Measurements from ENCODE around the gene BRD3.

BRD3 gene

DNA sequence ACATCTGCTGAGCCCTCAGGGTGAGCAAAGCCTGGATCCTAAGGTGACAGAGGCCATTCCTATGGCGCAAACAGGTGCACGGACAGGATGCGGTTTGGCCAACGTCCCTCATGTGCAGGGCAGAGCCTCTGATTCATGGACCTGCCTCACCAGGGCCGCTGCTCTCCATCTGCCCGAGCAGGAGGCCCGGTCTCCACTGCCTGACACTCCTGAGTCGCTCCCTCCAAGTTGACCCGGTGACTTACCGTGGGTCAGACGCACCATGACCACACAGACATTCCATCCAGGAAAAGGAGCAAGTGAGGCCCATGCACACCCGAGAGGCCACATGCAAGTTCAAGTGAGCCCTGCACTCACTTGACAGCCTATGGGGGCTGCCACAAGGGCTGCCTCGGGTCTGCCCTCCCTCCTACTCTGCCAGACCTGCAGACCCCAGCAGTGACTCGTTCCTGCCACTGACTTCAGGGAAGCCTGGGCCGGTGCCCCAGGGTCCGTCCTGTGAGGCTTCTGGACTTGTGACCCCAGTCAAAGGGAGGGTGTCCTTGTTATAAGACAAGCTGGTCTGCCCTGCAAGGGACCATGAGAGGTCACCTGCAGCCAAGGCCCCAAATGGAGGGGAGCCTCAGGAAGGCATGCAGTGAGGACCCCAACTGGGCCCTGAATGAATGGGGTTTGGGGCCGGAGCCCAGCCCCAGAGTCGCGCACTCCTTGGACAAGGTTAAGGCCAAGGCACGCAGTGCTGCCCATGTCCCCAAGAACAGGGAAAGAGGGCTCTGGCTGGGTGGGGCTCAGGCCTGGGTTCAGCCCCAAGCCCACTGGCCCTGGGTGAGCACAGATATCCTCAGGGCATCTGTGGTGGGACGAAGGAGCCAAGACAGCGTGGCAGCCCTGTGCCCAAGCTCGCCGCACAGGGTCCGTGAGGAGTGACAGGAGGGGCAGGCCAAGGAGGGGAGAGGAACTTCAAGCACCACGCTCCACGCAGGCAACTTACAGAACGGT lies 32.5 kb downstream of the BRD3 start:
- DNase-seq, result no peak

DNA sequence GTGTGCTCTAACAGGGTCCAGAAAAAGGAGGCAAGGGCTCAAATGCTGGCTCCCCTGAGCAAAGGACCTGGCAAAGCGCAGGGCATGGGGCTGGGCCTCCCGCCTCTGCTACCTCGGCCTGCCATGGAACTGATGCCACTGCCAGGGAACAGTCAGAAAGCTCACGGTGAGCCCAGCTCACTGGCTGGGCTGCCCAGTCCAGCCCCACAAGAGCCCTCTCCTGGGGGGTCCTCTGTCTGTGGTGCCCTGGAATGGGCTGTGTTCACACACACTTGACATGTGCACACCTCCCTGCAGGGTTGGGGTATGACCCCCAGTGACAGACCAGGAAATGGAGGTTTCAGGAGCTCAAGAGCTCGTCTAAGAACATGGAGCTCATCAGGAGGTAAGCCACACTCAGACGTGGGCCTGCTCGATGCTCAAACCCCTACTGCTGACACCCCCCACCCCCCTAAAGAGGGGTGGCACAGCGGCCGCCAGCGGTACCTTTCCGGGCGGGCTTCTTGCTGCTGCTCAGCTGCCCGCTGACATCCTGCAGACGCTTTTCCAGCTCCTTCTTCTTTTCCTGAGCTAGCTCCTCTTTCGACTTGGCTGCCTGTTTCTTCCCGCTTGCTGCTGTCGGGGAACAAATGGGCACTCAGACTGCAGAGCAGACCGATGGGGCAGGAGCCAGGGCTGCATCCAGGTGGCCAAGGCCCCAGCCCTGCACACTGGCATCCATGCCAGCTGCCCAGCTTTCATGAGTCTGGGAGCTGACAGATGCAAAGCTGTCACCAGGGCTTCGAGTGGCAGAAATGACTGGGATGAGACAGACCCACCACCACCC lies 33.4 kb downstream of the BRD3 start:
- DNase-seq, result no peak

- DNase-seq, result no peak
These were observed 34.2 kb downstream of the BRD3 start for GRCh38 chr9:134033516-134034214.

DNA sequence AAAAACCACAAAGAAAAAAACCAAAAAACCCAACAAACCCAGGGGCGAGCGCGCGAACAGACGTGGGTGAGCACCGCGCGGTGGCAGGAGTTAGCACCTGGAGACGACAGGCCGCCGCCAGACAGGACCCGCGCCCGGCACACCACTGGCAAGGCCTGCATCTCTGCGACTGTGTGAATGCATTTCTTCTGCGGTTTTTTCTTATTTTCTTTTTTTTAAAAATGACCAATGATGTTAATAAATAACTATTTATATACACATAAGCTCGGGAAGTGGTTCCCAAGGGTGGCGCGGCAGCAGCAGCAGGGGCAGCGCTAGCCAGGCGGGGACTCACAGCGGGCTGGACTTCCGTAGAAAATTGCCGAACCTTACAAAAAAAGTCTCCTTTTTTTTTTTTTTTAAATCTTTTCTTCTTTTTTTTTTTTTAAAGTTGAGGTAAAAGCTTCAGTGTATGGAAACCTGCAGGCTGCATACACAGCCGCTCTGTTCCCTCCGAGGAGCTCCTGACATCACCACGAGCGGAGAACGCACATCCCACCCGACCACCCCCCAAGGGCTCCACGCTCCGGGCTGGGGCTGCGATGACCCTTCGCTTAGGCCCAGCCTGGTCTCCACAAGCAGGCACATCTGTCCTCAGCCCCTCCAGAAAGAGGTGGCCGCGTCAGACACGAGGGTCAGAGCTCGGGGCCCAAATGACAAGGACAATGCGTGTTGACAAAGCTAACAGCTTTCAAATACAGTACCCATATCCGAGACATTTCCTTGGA lies 35.2 kb downstream of the BRD3 start:
- DNase-seq, result no peak

DNA sequence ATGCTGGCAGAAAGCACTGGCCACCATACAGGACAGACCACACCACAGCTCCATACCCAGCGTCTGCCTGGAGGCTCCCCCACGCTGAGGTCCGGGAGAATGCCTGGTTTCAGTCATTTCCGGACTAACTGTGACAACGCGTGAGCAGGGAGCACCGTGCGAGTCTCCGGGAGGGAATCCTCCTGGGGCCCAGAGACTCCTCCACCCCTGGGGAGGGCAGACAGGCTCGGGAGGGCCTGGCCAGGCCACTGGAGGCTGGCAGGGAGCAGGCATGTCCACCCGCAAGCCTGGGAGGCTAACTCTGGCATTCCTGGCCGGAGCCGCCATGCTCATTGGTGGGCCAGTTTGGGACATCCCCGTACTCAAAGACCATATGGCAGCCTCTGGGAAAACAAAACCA lies 36.0 kb downstream of the BRD3 start:
- no peak for DNase-seq

- DNase-seq, result no peak
These were observed 36.9 kb downstream of the BRD3 start for GRCh38 chr9:134030821-134031470.

- DNase-seq, result no peak
These were observed 38.3 kb downstream of the BRD3 start for GRCh38 chr9:134029248-134030226.

DNA sequence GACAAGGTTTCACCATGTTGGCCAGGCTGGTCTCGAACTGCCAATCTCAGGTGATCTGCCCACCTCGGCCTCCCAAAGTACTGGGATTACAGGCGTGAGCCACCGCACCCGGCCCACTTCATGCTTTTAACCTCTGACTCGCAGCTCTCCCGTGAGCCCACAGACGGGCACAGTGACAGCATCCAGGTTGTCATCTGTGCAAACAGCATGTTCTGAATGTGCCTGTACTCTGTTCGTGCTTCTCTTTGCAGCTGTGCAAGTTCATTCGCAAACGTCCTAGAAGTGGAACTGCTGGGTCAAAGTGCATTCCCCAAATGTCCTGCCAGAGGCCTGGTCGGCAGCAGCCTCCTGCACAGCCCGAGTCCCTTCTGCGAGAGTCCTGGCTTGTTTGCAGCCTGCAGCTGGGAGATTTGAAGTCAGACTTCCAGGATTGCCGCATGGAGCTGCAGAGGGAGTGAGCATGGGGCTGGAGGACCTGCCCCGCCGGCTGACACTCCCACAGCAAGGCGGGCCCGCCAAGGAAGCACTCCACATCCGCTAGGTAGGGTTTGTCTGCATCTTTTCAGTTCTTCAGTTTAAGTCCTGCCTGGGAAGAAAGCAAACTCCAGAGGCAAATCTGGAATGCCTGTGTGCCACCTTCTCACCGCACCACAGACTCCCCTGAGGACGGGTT lies 39.1 kb downstream of the BRD3 start:
- no peak for DNase-seq

DNA sequence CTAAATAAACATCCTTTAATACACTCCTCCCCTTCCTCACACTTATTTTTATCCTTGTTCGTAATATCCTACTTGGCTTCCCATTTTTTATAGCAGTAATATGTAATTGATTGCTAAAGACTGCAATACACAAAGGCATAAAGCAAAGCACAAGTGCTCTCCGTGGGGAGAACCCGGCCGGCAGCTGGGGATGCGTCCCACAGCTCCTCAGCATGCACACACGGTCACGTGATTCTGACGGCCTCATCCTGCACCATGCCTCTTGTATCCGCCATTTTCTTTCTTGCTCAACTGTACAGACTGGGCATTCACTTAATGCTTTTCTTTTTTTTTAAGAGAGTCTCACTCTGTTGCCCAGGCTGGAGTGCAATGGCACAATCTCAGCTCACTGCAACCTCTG lies 39.8 kb downstream of the BRD3 start:
- no peak for DNase-seq

GRCh38 chr9:134027561-134027960 lies 40.3 kb downstream of the BRD3 start:
- no peak for DNase-seq

- DNase-seq, result no peak
These were observed 40.8 kb downstream of the BRD3 start for GRCh38 chr9:134026981-134027380.

GRCh38 chr9:134026581-134026980 lies 41.2 kb downstream of the BRD3 start:
- DNase-seq, result no peak

DNA sequence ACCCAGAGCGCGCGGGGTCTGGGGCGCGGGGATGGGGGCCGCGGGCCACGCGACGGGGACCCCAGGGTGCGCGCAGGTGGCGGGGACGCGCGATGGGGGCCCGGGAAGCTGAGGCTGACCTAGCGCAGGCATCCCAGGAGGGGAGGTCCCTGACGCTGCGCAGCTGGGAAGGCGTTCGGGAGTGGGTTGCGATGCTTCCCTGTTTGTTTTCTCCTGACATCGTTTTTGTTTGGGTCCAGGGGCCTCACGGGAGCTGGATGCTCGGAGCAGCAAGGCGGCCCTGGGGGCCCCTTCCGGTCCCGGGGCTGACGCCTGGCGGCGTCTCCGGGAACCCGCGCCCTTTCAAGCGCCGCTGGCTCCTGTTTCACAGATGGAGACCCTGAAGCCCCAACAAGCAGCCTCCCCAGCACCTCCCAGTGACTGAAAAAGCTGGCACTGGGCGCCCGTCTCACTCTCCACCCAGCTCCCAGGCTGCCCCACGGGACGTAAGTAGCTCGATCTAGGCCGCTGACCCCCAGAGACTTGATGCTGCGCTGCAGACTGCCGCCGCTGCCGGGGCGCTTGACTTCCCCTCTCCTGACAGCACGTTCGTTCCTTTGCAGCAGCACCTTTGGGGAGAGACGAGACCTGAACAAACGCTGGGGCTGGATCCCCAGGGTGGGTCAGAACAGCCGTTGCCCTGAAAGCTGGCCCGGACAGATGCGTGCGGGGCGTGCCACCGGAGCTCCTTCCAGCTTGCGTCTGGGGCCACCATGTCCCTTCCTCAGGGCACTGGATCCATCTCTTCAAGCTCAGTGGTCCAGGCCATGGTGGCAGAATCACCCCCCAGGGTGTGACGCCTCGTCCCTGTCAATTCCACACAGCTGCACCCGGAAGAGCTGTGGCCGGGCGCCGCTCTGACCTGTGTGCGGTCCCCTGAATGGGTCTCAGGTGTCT lies 42.0 kb downstream of the BRD3 start:
- DNase-seq, result no peak

DNA sequence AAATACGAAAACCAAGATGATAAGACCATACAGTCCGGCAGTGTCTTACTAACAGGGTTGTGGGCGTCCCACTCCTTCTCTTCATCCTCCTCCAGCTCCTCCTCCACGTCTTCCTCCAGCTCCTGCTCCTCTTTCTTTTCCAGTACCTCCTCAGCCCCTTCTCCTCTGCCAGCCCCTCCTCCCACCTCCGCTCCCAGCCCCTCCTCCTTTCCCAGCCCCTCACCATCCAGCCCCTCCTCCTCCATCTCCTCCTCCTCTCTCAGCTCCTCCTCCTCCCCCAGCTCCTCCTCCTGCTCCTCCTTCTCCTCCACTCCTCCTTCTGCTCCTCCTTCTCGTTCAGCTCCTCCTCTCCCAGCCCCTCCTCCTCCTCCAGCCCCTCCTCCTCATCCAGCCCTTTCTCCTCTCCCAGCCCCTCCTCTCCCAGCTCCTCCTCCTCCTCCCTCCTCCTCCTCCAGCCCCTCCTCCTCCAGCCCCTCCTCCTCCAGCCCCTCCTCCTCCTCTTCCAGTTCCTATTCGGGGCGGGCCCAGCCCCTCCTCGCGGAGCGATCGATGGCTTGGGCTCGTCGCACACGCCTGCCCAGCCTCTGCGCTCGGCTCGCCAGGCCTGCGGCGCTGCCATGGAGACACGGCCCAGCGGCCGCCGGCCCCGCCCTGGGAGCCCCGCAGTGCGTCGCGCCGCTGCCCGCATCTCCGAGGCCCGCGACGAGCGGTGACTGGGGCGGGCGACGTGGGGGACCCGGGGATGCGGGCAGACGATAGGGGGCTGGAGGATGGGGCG lies 42.8 kb downstream of the BRD3 start, which contains the start of gene BRD3OS:
TSS of gene BRD3OS (plus strand) at position 654 of the 778 bp plus-strand sequence. CDS start 1,267 bp downstream, outside the sequence.
- peak; percentile 85 to 86 for DNase-seq

DNA sequence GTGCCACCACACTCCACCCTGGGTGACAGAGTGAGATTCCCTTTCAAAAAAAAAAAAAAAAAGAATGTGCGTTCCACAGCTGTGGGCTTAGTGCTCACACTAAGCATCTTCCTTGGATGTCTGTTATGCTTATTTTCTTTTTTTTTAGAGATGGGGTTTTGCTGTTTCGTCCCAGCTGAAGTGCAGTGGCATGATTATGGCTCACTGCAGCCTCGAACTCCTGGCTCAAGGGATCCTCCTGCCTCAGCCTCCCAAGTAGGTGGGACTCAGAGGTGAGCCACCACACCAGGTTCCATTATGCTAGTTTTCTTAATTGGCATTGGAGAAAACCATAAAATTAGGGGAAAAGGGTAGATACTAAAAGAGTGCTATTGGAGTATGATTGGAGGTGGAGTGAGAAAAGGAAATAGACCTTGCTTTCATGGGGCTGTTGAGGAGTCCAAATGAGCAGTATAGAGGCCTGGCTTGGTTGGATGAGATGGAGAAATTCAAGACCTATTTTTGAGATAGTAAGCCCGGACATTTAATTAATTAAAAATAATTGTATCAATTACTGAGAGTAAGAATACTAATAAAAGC lies 43.5 kb downstream of the BRD3 start:
- DNase-seq, result no peak

GRCh38 chr9:134014946-134015345 lies 52.9 kb downstream of the BRD3 start:
- no peak for DNase-seq

GRCh38 chr9:134011401-134011800 lies 56.4 kb downstream of the BRD3 start:
- no peak for DNase-seq

Measured in NCI-H187 (cell line).